GM19099 (cell line): ENCODE results near the gene AGTR1.

ENCODE experiments used
- POLR2A ChIP-seq: IDR thresholded peaks from 3 replicates; pipeline ENCODE4 v1.6.1; 2011; ENCODE audit warnings: low read depth; ENCODE audit not compliant: insufficient read length; ENCODE audit errors: extremely low read depth

AGTR1 gene

GRCh38 chr3:148697306-148698189 is at the start of gene AGTR1:
Gene AGTR1, plus strand, starts transcription at chr3:148697903. Its CDS starts 43,133 bp downstream, at chr3:148741036.
- no peak for TF ChIP-seq POLR2A

DNA sequence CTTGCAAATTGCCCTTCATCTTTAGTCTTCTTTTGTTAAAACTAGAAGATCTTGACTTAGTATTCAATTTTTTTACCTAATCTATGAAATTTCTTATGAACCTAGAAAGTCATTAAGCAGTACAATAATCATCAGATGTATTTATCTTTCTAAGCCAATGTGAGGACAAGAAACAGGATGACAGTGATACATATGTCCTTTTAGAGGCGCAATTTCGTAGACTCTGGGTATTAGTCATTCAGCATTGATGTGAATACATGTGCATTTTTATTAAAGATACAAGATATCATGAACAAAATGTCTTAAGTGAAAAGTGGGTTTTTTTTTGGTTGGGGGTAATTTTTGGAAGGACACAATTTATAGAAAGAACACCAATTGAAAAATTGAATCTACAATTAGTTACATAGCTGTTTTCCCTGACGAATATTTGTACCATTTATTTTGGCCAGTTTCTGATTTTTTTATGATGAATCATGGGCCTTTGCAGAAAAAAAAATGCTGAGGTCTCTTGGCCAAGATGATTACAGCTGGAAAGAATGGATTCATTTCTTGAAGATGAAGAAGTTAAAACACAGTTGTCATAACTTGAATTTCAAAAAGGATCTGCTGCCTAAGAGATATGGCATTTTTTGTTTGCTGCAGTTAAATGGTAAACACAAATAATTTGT is 48.9 kb upstream of the AGTR1 start:
- TF ChIP-seq POLR2A: no peak

DNA sequence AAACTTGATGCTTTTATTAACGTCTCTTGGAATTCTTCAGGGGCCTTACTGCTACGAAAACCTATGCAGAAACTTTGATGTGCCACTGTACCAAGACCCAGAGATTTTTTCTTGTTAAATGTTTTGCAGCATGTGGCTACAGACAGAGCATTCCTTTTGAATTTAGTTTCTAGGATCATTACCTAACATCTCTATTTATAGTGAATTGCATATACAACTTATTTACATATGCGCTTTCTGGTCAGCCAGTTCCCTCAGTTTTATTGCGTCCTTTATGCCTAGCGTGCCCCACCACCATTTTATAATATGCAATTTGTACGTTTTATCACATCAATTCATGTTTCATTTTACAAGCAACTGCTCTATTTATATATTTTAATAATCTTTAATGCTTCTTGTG is 46.2 kb upstream of the AGTR1 start:
- no peak for TF ChIP-seq POLR2A

- no peak for TF ChIP-seq POLR2A
Observed at GRCh38 chr3:148654433-148654832, 43.3 kb upstream of the AGTR1 start.

GRCh38 chr3:148657470-148657869 is 40.2 kb upstream of the AGTR1 start:
- TF ChIP-seq POLR2A: no peak

DNA sequence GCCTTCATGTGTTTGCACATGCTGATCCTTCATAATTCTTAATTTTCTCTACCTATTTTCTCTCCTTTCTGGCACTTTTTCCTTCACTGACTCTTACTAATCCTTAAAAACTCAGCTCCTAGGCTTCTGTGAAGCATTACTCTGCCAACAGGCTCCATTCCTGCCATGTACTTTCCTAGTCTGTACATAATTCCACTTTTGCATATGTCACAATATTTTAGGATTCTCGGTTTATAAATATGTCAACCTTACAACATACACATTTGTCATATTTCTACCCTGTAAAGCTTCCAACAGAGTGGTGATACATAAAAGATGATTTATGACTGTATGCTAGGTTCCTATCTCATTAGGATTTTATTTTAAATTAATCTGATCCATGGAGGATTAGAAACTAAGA is 38.2 kb upstream of the AGTR1 start:
- TF ChIP-seq POLR2A: no peak

DNA sequence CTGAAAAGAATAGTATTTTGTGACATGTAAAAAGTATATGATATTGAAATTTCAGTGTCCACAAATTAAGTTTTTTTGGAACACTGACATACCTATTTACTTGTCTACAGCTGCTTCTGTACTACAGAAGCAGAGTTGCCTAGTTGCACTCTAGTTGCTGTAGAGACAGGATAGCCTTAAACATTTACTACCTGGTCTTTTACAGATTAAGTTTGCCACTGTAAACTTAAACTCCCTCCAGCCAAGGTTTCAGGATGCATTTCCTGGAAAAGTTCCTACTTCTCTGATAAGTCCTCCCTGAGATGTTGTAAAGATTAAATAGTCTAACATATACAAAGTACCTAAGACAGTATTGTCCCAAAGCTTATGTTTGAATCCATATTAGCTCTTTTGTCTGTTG is 17.4 kb upstream of the AGTR1 start:
- no peak for TF ChIP-seq POLR2A

DNA sequence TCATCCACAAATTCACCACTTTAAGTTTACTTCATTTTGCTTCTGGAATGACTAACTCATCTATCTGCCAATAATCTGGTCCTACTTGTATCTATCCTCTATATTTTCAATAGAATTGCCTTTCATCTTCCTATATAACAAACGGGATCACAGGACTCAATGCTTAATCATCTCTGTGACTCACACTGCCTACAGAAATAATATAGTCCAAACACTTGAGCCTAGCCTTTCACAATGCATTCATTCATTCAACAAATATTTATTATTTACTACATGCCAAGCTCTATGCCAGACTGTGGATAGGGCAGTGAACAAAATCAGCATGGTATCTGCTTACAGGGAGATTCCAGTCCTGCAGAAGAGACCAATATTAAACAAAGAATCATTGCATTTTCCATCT is 16.6 kb upstream of the AGTR1 start:
- TF ChIP-seq POLR2A: no peak

GRCh38 chr3:148682997-148683396 is 14.7 kb upstream of the AGTR1 start:
- TF ChIP-seq POLR2A: no peak

- no peak for TF ChIP-seq POLR2A
Observed at GRCh38 chr3:148694116-148694515, 3.6 kb upstream of the AGTR1 start.

DNA sequence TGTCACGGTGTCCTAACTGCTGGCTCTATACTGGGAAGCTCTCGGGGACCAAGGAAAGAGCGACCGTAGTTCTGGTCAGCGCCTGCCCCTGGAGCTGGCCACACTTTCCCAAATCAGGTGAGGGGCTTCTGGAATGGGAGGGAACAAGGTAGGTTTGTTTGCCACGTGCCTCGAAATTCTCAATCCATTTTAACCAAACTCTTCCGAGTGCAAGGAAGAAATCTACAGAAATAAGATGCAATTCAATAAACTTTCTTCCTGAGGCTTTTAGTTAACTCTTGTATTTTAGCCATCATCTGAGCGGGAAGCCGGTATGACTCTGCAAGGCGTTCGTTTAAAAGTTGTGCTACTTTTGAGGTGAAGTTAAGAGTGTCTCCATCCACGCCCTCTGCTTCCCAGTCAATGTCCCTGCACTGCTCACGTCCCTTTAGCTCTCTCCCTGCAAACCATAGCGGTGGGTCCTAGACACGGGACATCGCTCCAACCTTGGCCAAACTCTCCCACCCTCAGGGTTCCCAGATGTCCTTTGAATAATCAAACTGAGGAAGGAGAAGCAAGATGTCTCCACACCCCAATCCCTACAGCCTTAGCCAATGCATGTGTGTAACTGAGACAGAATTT is 597 bp downstream of the AGTR1 start:
- TF ChIP-seq POLR2A: no peak

GRCh38 chr3:148705314-148705713 is 7.6 kb downstream of the AGTR1 start:
- no peak for TF ChIP-seq POLR2A

DNA sequence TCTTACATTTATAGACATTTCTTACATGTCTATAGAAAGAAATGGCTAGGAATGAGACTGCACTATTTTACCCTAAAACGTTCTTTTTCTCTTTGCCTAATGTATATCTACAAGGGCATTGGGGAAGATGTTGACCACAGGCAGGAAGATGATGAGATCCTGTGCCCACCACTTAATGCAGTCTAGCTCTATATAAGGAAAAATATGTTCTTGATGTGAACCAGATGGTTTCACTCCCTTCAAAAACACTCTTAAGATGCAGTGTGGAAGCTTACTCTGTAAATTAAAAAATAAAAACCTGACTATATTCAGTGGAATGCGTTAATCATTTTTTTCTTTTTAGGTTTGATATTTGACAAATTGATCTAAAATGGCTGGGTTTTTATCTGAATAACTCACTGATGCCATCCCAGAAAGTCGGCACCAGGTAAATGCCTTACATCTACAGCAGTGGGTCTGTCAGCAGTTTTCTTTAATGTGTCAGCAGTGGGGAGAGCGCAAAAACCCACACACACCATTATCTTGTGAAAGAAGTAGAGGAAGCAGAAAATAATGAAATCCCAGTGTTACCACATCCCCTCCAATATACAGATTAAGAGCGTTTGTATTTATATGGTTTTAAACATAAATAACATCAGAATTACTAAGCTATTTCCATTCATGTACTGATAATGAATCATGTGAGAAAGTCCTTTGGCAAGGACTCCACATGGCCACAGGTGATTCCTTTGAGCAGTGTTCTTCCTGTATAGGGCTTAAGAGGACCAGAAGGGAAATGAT is 10.1 kb downstream of the AGTR1 start:
- no peak for TF ChIP-seq POLR2A

GRCh38 chr3:148708409-148708808 is 10.7 kb downstream of the AGTR1 start:
- TF ChIP-seq POLR2A: no peak
